Measurements from ENCODE around the gene HLA-A. TPM values are rescaled to one million over a fixed set of nuclear protein-coding genes. Genes with fewer than 3 reads are reported as not detected.

Gene HLA-A
- 60.2 TPM for total RNA-seq (ENCODE audit: unreplicated experiment)
- long read RNA-seq, transcript HLA-A-203 (8 exons, 1,611 nt), result major isoform, 86 of 93 reads
- long read RNA-seq, partial matches to known transcripts, result 4 of 93 reads
- long read RNA-seq, other reads (novel, unspliced or antisense), result 3 of 93 reads

GRCh38 chr6:29942275-29943052, at the start of gene HLA-A:
HLA-A (plus strand) TSS chr6:29942532; CDS start chr6:29942554, 22 bp downstream.
- Mint-ChIP-seq H3K4me3 (ENCODE audit: unreplicated experiment) (peak within 1 kb of the TSS; percentile 83), H3K4me1 (ENCODE audit: low read depth, unreplicated experiment) (peaks cover 3% of the 10 kb centered on the region), H3K27me3 (ENCODE audit: unreplicated experiment) (peaks cover 2% of the 10 kb centered on the region), H3K9me3 (ENCODE audit: unreplicated experiment) (peaks cover 10% of the 10 kb centered on the region), H3K36me3 (ENCODE audit: unreplicated experiment) (peaks cover 5% of the 10 kb centered on the region), H3K27ac (ENCODE audit: unreplicated experiment) (peak within 1 kb of the TSS; percentile 62)
- TF ChIP-seq CTCF (IDR thresholded peaks at IDR 0.05; ENCODE audit: partially characterized antibody, unreplicated experiment), result no peak
- peak; percentile 85 for DNase-seq

- Mint-ChIP-seq H3K27ac (ENCODE audit: unreplicated experiment) (no peak overlapping the region), H3K27me3 (ENCODE audit: unreplicated experiment) (peaks cover 13% of the 10 kb centered on the region)
- DNase-seq, result no peak
Measured at GRCh38 chr6:29892696-29893095, 49.6 kb upstream of the HLA-A start.

GRCh38 chr6:29899281-29899680, 43.1 kb upstream of the HLA-A start:
- no peak overlapping the region for H3K4me3 Mint-ChIP-seq (ENCODE audit: unreplicated experiment)
- no peak for TF ChIP-seq CTCF (IDR thresholded peaks at IDR 0.05; ENCODE audit: partially characterized antibody, unreplicated experiment)
- peaks cover 5% of the 10 kb centered on the region for H3K36me3 Mint-ChIP-seq (ENCODE audit: unreplicated experiment)
- no peaks in the 10 kb centered on the region for H3K4me1 Mint-ChIP-seq (ENCODE audit: low read depth, unreplicated experiment)
- H3K27ac Mint-ChIP-seq (ENCODE audit: unreplicated experiment), result no peak overlapping the region
- no peak for DNase-seq
- H3K9me3 Mint-ChIP-seq (ENCODE audit: unreplicated experiment), result peaks cover 4% of the 10 kb centered on the region
- H3K27me3 Mint-ChIP-seq (ENCODE audit: unreplicated experiment), result peaks cover 6% of the 10 kb centered on the region

More at GRCh38 chr6:29892696-29893095, 49.6 kb upstream of the HLA-A start:
- no peaks in the 10 kb centered on the region for H3K4me1 Mint-ChIP-seq (ENCODE audit: low read depth, unreplicated experiment)
- H3K36me3 Mint-ChIP-seq (ENCODE audit: unreplicated experiment), result no peaks in the 10 kb centered on the region
- peaks cover 6% of the 10 kb centered on the region for H3K9me3 Mint-ChIP-seq (ENCODE audit: unreplicated experiment)
- TF ChIP-seq CTCF (IDR thresholded peaks at IDR 0.05; ENCODE audit: partially characterized antibody, unreplicated experiment), result no peak
- H3K4me3 Mint-ChIP-seq (ENCODE audit: unreplicated experiment), result no peak overlapping the region

- H3K27ac Mint-ChIP-seq (ENCODE audit: unreplicated experiment), result no peak overlapping the region
- no peak for DNase-seq
- no peak for TF ChIP-seq CTCF (IDR thresholded peaks at IDR 0.05; ENCODE audit: partially characterized antibody, unreplicated experiment)
- H3K36me3 Mint-ChIP-seq (ENCODE audit: unreplicated experiment), result peaks cover 9% of the 10 kb centered on the region
- no peaks in the 10 kb centered on the region for H3K9me3 Mint-ChIP-seq (ENCODE audit: unreplicated experiment)
- H3K4me1 Mint-ChIP-seq (ENCODE audit: low read depth, unreplicated experiment), result no peaks in the 10 kb centered on the region
- H3K4me3 Mint-ChIP-seq (ENCODE audit: unreplicated experiment), result no peak overlapping the region
- H3K27me3 Mint-ChIP-seq (ENCODE audit: unreplicated experiment), result peaks cover 8% of the 10 kb centered on the region
Measured at GRCh38 chr6:29905286-29905685, 37.0 kb upstream of the HLA-A start.
